Stimulated activated CD4-positive, alpha-beta T cell treated with anti-CD3 and anti-CD28 coated beads, Interleukin-1b, Interleukin-23, amount 100 ng/mL, for 1 hour (primary cell): ENCODE results near the gene CNTF.

Experiments
- DNase-seq, 2 donors: peaks; one replicate each; pipeline ENCODE4 v3.0.0-alpha.2; 2020; ENCODE audit warnings: low read depth in 2 of 2

CNTF gene

GRCh38 chr11:58606930-58607714, 15.3 kb upstream of the CNTF start:
- DNase-seq, result no peak

GRCh38 chr11:58608331-58608730, 14.1 kb upstream of the CNTF start:
- no peak for DNase-seq

GRCh38 chr11:58609723-58610122, 12.7 kb upstream of the CNTF start:
- no peak for DNase-seq

- no peak for DNase-seq
Observed at GRCh38 chr11:58613228-58613627, 9.2 kb upstream of the CNTF start.

- no peak for DNase-seq
Observed at GRCh38 chr11:58615559-58615958, 6.9 kb upstream of the CNTF start.

GRCh38 chr11:58616594-58616993, 5.9 kb upstream of the CNTF start:
- no peak for DNase-seq

GRCh38 chr11:58617976-58618557, 4.4 kb upstream of the CNTF start:
- DNase-seq, result no peak

- no peak for DNase-seq
Observed at GRCh38 chr11:58621586-58622262, 741 bp upstream of the CNTF start.

- DNase-seq, result no peak
Observed at GRCh38 chr11:58625086-58625485, 2.6 kb downstream of the CNTF start.

GRCh38 chr11:58625826-58626460, 3.5 kb downstream of the CNTF start:
- DNase-seq, result no peak

GRCh38 chr11:58626934-58627483, 4.5 kb downstream of the CNTF start:
- DNase-seq, result no peak

GRCh38 chr11:58628446-58628845, 6.0 kb downstream of the CNTF start:
- no peak for DNase-seq

GRCh38 chr11:58629857-58630256, 7.4 kb downstream of the CNTF start:
- no peak for DNase-seq

- DNase-seq, result no peak
Observed at GRCh38 chr11:58631378-58631777, 8.9 kb downstream of the CNTF start.

- no peak for DNase-seq
Observed at GRCh38 chr11:58632510-58632909, 10.0 kb downstream of the CNTF start.

- no peak for DNase-seq
Observed at GRCh38 chr11:58636587-58636986, 14.1 kb downstream of the CNTF start.

- DNase-seq, result no peak
Observed at GRCh38 chr11:58637371-58637770, 14.9 kb downstream of the CNTF start.

GRCh38 chr11:58639103-58639502, 16.6 kb downstream of the CNTF start:
- DNase-seq, result no peak

GRCh38 chr11:58639669-58640068, 17.2 kb downstream of the CNTF start:
- DNase-seq, result no peak

- DNase-seq, result no peak
Observed at GRCh38 chr11:58640386-58641023, 18.0 kb downstream of the CNTF start.

GRCh38 chr11:58641341-58641740, 18.9 kb downstream of the CNTF start:
- no peak for DNase-seq
